ENCODE measurements around the gene ITGA7. TPM values are rescaled to one million over a fixed set of nuclear protein-coding genes. Genes with fewer than 3 reads are reported as not detected.

Gene ITGA7
- total RNA-seq, 4 donors from 2014 or later: 117 to 518 (median 175) TPM

- TF ChIP-seq, protein P1, sequence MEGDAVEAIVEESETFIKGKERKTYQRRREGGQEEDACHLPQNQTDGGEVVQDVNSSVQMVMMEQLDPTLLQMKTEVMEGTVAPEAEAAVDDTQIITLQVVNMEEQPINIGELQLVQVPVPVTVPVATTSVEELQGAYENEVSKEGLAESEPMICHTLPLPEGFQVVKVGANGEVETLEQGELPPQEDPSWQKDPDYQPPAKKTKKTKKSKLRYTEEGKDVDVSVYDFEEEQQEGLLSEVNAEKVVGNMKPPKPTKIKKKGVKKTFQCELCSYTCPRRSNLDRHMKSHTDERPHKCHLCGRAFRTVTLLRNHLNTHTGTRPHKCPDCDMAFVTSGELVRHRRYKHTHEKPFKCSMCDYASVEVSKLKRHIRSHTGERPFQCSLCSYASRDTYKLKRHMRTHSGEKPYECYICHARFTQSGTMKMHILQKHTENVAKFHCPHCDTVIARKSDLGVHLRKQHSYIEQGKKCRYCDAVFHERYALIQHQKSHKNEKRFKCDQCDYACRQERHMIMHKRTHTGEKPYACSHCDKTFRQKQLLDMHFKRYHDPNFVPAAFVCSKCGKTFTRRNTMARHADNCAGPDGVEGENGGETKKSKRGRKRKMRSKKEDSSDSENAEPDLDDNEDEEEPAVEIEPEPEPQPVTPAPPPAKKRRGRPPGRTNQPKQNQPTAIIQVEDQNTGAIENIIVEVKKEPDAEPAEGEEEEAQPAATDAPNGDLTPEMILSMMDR (IDR thresholded peaks at IDR 0.05; ENCODE audit: low read depth): no peak
These were observed 50.5 kb downstream of the ITGA7 start for GRCh38 chr12:55657212-55657611.

- TF ChIP-seq, protein P1 (IDR thresholded peaks at IDR 0.05; ENCODE audit: low read depth): no peak
These were observed 53.0 kb downstream of the ITGA7 start for GRCh38 chr12:55654511-55655214.

- TF ChIP-seq, protein P1 (IDR thresholded peaks at IDR 0.05; ENCODE audit: low read depth): no peak
These were observed 54.7 kb downstream of the ITGA7 start for GRCh38 chr12:55653031-55653430.

DNA sequence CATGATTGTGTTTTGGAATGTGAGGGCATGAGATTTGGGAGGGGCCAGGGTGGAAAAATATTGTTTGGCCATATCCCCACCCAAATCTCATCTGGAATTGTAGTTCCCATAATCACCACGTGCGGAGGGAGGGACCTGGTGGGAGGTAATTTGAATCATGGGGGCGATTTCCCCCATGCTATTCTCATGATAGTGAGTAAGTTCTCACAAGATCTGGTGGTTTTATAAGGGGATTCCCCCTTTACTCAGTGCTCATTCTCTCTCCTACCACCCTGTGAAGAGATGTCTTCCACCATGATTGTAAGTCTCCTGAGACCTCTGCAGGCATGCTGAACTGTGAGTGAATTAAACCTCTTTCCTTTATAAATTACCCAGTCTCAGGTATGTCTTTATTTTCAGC lies 55.4 kb downstream of the ITGA7 start:
- TF ChIP-seq, protein P1 (IDR thresholded peaks at IDR 0.05; ENCODE audit: low read depth): no peak

- TF ChIP-seq, protein P1 (IDR thresholded peaks at IDR 0.05; ENCODE audit: low read depth): no peak
These were observed 56.4 kb downstream of the ITGA7 start for GRCh38 chr12:55651299-55651683.

- TF ChIP-seq, protein P1 (IDR thresholded peaks at IDR 0.05; ENCODE audit: low read depth): no peak
These were observed 60.7 kb downstream of the ITGA7 start for GRCh38 chr12:55647027-55647426.

GRCh38 chr12:55644591-55644990 lies 63.1 kb downstream of the ITGA7 start:
- TF ChIP-seq, protein P1 (IDR thresholded peaks at IDR 0.05; ENCODE audit: low read depth): no peak

Data from subcutaneous adipose tissue (tissue), 4 donors.